ENCODE results near the gene OARD1.

The OARD1 gene

GRCh38 chr6:41036601-41037000 is 35.6 kb downstream of the OARD1 start:
- Histone ChIP-seq H2AFZ (ENCODE audit: low read depth) (no peak overlapping the region), H3K27me3 (ENCODE audit: insufficient read depth, low read depth) (no peaks in the 10 kb centered on the region), H3K4me2 (no peak overlapping the region), H3K36me3 (ENCODE audit: insufficient read depth) (no peaks in the 10 kb centered on the region), H3K4me1 (ENCODE audit: low read depth, poor library complexity, severe bottlenecking) (no peaks in the 10 kb centered on the region), H3K79me2 (ENCODE audit: insufficient read depth, low read depth) (no peaks in the 10 kb centered on the region), H3K27ac (no peak overlapping the region), H4K20me1 (ENCODE audit: insufficient read depth) (no peaks in the 10 kb centered on the region), H3K9ac (no peak overlapping the region), H3K4me3 (IDR thresholded peaks at IDR 0.05; ENCODE audit: insufficient read depth, low read depth, low read length) (no peak overlapping the region)
- TF ChIP-seq CTCF (conservative IDR thresholded peaks at IDR 0.05; ENCODE audit: low read depth, low read length): no peak

- H3K4me1 ChIP-seq (ENCODE audit: low read depth, poor library complexity, severe bottlenecking): no peaks in the 10 kb centered on the region
- no peak overlapping the region for H3K4me2 ChIP-seq
- H3K27ac ChIP-seq: no peak overlapping the region
- no peaks in the 10 kb centered on the region for H3K36me3 ChIP-seq (ENCODE audit: insufficient read depth)
- H3K27me3 ChIP-seq (ENCODE audit: insufficient read depth, low read depth): no peaks in the 10 kb centered on the region
- H2AFZ ChIP-seq (ENCODE audit: low read depth): no peak overlapping the region
- H3K79me2 ChIP-seq (ENCODE audit: insufficient read depth, low read depth): no peaks in the 10 kb centered on the region
- no peak for TF ChIP-seq CTCF (conservative IDR thresholded peaks at IDR 0.05; ENCODE audit: low read depth, low read length)
- no peaks in the 10 kb centered on the region for H4K20me1 ChIP-seq (ENCODE audit: insufficient read depth)
- H3K9ac ChIP-seq: no peak overlapping the region
- H3K4me3 ChIP-seq (IDR thresholded peaks at IDR 0.05; ENCODE audit: insufficient read depth, low read depth, low read length): no peak overlapping the region
Measured at GRCh38 chr6:41036186-41036585, 36.0 kb downstream of the OARD1 start.

GRCh38 chr6:41033776-41034175 is 38.4 kb downstream of the OARD1 start:
- Histone ChIP-seq H3K36me3 (ENCODE audit: insufficient read depth) (no peaks in the 10 kb centered on the region), H3K27me3 (ENCODE audit: insufficient read depth, low read depth) (no peaks in the 10 kb centered on the region), H4K20me1 (ENCODE audit: insufficient read depth) (no peaks in the 10 kb centered on the region), H3K4me3 (IDR thresholded peaks at IDR 0.05; ENCODE audit: insufficient read depth, low read depth, low read length) (no peak overlapping the region), H3K9ac (no peak overlapping the region), H3K4me1 (ENCODE audit: low read depth, poor library complexity, severe bottlenecking) (no peaks in the 10 kb centered on the region), H3K79me2 (ENCODE audit: insufficient read depth, low read depth) (no peaks in the 10 kb centered on the region), H3K4me2 (no peak overlapping the region), H2AFZ (ENCODE audit: low read depth) (no peak overlapping the region), H3K27ac (no peak overlapping the region)
- TF ChIP-seq CTCF (conservative IDR thresholded peaks at IDR 0.05; ENCODE audit: low read depth, low read length): no peak

- TF ChIP-seq CTCF (conservative IDR thresholded peaks at IDR 0.05; ENCODE audit: low read depth, low read length): no peak
- no peaks in the 10 kb centered on the region for H4K20me1 ChIP-seq (ENCODE audit: insufficient read depth)
- no peak overlapping the region for H3K4me3 ChIP-seq (IDR thresholded peaks at IDR 0.05; ENCODE audit: insufficient read depth, low read depth, low read length)
- no peaks in the 10 kb centered on the region for H3K27me3 ChIP-seq (ENCODE audit: insufficient read depth, low read depth)
- no peak overlapping the region for H3K4me2 ChIP-seq
- H3K9ac ChIP-seq: no peak overlapping the region
- H3K27ac ChIP-seq: no peak overlapping the region
- H2AFZ ChIP-seq (ENCODE audit: low read depth): no peak overlapping the region
- no peaks in the 10 kb centered on the region for H3K79me2 ChIP-seq (ENCODE audit: insufficient read depth, low read depth)
- H3K4me1 ChIP-seq (ENCODE audit: low read depth, poor library complexity, severe bottlenecking): no peaks in the 10 kb centered on the region
- no peaks in the 10 kb centered on the region for H3K36me3 ChIP-seq (ENCODE audit: insufficient read depth)
Measured at GRCh38 chr6:41032830-41033229, 39.3 kb downstream of the OARD1 start.

All from KMS-11 (cell line).